GM19467 (cell line): Measurements from ENCODE around the gene KCNT1.

Experiments
- ATAC-seq: cut with Tn5 transposase; IDR thresholded peaks from one replicate; pipeline ENCODE4 v1.9.1; 2021; ENCODE audit warnings: mild to moderate bottlenecking, moderate library complexity; ENCODE audit not compliant: unreplicated experiment

The KCNT1 gene

GRCh38 chr9:135698767-135699166 lies 3.2 kb upstream of the KCNT1 start:
- no peak for ATAC-seq

GRCh38 chr9:135699440-135699839 lies 2.5 kb upstream of the KCNT1 start, which contains the start of gene SOHLH1:
TSS of gene SOHLH1 (minus strand) at chr9:135699481. CDS start at chr9:135699467, 14 bp downstream.
- no peak for ATAC-seq

GRCh38 chr9:135700525-135700924 lies 1.5 kb upstream of the KCNT1 start:
- no peak for ATAC-seq

GRCh38 chr9:135701067-135701958 lies 672 bp upstream of the KCNT1 start:
- ATAC-seq, result no peak

GRCh38 chr9:135703726-135704125 lies 1.7 kb downstream of the KCNT1 start:
- no peak for ATAC-seq

- no peak for ATAC-seq
Observed at GRCh38 chr9:135704483-135704882, 2.5 kb downstream of the KCNT1 start.

GRCh38 chr9:135705376-135705775 lies 3.4 kb downstream of the KCNT1 start:
- ATAC-seq, result no peak

GRCh38 chr9:135706288-135706687 lies 4.3 kb downstream of the KCNT1 start:
- ATAC-seq, result no peak

- no peak for ATAC-seq
Observed at GRCh38 chr9:135707252-135708138, 5.5 kb downstream of the KCNT1 start.

- no peak for ATAC-seq
Observed at GRCh38 chr9:135708164-135708563, 6.2 kb downstream of the KCNT1 start.

- ATAC-seq, result no peak
Observed at GRCh38 chr9:135711391-135711790, 9.4 kb downstream of the KCNT1 start.

GRCh38 chr9:135711881-135712280 lies 9.9 kb downstream of the KCNT1 start:
- no peak for ATAC-seq

GRCh38 chr9:135712613-135713295 lies 10.8 kb downstream of the KCNT1 start:
- ATAC-seq, result no peak

- no peak for ATAC-seq
Observed at GRCh38 chr9:135714242-135715055, 12.5 kb downstream of the KCNT1 start.

GRCh38 chr9:135715056-135715595 lies 13.1 kb downstream of the KCNT1 start:
- no peak for ATAC-seq

GRCh38 chr9:135716045-135716444 lies 14.1 kb downstream of the KCNT1 start:
- no peak for ATAC-seq

- ATAC-seq, result no peak
Observed at GRCh38 chr9:135717410-135717809, 15.4 kb downstream of the KCNT1 start.

- ATAC-seq, result no peak
Observed at GRCh38 chr9:135718616-135719015, 16.6 kb downstream of the KCNT1 start.

- no peak for ATAC-seq
Observed at GRCh38 chr9:135719472-135719871, 17.5 kb downstream of the KCNT1 start.

- no peak for ATAC-seq
Observed at GRCh38 chr9:135722365-135722764, 20.4 kb downstream of the KCNT1 start.
